GM18951 (cell line): ENCODE results near the gene SLFN12.
"Not testable (repeated sequence)": the region's sequence is repeated elsewhere in the genome, so short reads cannot be mapped to it uniquely, and the experiment has no call there.

Experiments used
- POLR2A ChIP-seq: IDR thresholded peaks from 4 replicates; pipeline ENCODE4 v1.6.1; 2011; ENCODE audit warnings: mild to moderate bottlenecking; ENCODE audit not compliant: insufficient read length, insufficient read depth; ENCODE audit errors: extremely low read depth
- in situ Hi-C: fragments of 300-500 bp; cut with MboI; formaldehyde crosslinking; loops from one replicate; pipeline ENCODE4 v1.12.0; 2022; ENCODE audit warnings: low sequenced_read_pairs, mixed read lengths, inconsistent platforms; ENCODE audit not compliant: unreplicated experiment

The SLFN12 gene

GRCh38 chr17:35438433-35438832, 6.1 kb upstream of the SLFN12 start:
- in situ Hi-C loops = no loop called here
- no peak for TF ChIP-seq POLR2A

- in situ Hi-C loops = no loop called here
- no peak for TF ChIP-seq POLR2A
These were observed 985 bp upstream of the SLFN12 start for GRCh38 chr17:35433075-35433894.

DNA sequence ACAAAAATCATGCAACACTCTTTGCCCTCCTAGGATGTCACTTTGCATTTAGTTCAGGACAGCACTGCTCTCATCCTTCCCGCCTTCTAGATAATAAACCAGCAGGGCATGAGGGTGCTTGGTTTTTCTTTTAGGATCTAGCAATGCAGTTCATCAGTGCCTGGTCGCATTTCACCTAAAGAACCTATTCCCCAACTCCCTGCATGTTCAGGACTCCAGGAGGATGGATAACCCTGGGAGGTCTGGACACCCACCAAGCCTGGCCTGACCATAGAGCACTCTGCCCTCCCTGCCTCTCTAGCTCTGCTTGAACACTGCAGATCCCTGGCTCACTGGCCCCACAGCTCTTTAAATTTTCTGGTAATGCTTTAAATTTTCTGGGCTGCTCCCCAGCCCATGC, 2.6 kb downstream of the SLFN12 start:
- no peak for TF ChIP-seq POLR2A
- in situ Hi-C loops = no loop called here

DNA sequence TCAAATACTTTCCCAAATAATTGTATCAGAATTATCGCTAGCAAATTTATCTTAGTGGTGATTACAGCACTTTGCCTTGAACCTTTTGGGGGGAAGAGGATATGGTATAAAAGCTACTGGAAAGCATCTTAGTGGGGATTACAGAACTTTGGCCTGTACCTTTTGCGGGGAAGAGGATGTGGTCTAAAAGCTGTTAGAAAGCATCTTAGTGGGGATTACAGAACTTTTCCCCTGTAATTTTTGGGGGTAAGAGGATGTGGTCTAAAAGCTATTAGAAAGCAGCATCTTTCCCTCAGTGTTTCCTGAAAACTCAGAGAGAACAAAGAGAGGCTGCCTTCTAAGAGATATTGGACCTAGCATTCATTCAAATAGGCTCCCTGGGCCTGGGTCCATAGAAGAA, 4.1 kb downstream of the SLFN12 start:
- in situ Hi-C loops = no loop called here

GRCh38 chr17:35423761-35424160, 8.5 kb downstream of the SLFN12 start:
- no peak for TF ChIP-seq POLR2A
- in situ Hi-C loops = no loop called here

More for the DNA sequence above, 4.1 kb downstream of the SLFN12 start:
- TF ChIP-seq POLR2A = no peak

DNA sequence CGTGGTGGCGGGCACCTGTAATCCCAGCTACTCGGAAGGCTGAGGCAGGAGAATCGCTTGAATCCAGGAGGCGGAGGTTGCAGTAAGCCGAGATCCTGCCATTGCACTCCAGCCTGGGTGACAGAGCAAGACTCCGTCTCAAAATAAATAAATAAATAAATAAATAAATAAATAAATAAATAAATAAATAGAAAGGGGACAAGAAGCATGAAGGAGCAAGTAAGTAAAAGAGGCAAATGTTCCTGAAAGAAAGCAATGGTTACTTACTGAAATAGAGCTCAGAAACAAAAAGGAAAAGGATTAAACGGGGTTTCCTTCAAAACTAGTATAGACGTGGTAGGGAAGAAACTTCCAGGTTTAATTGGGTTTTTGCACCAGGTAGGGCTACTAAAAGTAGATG, 11.2 kb downstream of the SLFN12 start:
- in situ Hi-C loops = not testable (repeated sequence)

DNA sequence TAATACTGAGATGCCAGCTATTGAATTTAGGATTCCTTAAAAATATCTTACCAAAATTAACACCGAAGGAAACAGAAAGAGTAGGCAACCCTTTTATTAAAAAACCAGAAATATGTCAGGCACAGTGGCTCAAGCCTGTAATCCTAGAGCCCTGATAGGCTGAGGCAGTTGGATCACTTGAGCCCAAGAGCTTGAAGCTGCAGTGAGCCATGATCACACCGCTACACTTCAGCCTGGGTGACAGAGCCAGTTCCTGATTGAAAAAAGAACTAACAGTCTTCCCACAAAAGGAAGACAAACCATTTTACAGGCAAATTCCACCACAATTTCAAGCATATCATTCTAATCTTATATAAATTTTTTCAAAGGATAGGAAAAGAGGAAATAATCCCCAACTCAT, 15.6 kb downstream of the SLFN12 start:
- in situ Hi-C loops = no loop called here
- TF ChIP-seq POLR2A = no peak

GRCh38 chr17:35414707-35415106, 17.6 kb downstream of the SLFN12 start:
- in situ Hi-C loops = not testable (repeated sequence)

DNA sequence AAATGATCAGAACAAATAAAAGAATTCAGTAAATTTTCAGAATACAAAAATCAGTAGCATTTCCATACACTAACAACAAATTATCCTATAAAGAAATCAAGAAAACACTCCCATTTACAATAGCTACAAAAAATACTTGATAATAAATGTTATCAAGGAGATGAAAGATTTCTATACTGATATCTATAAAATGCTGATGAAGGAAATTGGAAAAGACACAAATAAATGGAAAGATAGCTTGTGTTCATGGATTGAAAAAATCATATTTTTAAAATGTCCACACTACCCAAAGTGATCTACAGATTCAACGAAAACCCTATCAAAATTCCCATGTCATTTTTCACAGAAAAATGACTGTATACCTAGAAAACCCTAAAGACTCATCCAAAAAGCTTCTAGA, 18.1 kb downstream of the SLFN12 start:
- in situ Hi-C loops = no loop called here

DNA sequence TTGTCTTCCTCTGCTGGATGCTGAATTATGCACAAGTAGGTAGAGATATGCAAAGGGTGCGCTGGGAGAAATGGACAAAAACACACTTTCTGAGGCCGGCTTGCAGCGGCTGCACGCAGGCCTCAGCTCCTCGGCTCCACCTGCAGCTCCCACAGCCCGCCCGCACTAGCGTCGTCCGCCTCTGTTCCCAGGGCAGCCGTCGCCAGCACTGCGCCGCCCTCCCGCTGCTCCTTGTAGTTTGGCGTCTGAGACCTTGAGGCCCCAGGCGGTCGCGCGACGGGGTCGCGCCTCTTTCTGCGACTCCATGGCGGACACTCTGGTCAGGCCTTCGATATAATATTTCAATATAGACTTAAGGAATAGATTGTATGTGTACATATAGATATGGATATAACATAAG, 24.8 kb downstream of the SLFN12 start:
- TF ChIP-seq POLR2A = no peak
- in situ Hi-C loops = no loop called here

More for the DNA sequence above, 18.1 kb downstream of the SLFN12 start:
- TF ChIP-seq POLR2A = no peak

GRCh38 chr17:35406568-35406967, 25.7 kb downstream of the SLFN12 start:
- in situ Hi-C loops = no loop called here
- TF ChIP-seq POLR2A = no peak

- in situ Hi-C loops = no loop called here
- TF ChIP-seq POLR2A = no peak
These were observed 27.9 kb downstream of the SLFN12 start for GRCh38 chr17:35404360-35404759.

DNA sequence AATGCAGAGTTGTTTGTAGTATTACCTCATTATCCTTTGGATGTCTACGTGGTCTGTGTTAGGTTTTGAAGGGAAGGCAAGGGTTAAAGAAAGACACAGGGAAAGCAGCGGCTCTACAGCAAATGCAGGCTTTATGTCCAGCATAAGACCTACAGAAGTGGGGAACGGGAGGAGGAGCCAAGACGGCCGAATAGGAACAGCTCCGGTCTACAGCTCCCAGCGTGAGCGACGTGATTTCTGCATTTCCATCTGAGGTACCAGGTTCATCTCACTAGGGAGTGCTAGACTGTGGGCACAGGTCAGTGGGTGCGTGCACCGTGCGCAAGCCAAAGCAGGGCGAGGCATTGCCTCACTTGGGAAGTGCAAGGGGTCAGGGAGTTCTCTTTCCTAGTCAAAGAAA, 38.5 kb downstream of the SLFN12 start:
- in situ Hi-C loops = not testable (repeated sequence)

DNA sequence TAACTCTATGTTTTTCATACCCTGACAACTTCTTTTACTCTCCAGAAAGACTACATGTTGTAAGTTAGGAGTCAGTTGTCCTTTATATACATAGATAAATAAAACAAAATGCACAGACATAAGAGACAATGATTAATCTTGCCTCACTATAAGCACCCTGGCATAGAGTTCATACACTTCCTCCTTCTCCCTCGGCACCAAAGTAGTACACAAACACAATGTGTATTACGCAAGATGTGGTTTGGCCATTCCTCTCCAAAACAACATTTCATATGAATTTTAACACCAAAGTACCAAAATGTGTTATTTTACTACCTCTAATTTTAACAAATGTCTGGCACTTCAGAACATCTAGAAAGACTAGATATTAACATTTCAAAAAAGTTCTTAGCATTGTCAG, 41.6 kb downstream of the SLFN12 start:
- TF ChIP-seq POLR2A = no peak
- in situ Hi-C loops = no loop called here

DNA sequence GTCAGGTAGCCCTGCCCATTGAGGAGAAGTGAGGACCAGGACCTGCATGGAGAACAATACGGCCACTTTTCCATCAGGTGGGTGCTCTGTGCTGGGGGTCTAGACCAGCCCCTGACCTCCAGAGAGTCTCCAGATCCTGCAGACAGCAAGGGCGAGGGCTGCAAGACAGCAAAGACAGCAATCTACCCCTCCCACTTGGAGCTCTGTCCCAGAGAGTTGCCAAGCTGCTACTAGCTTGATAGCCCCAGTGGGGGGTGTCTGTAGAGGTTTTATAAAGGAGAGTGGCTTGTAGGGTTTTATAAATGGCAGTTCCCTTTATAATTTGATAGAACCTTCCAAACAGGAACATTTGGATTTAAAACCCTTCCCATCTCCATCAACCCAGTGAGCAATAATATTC, 42.1 kb downstream of the SLFN12 start:
- no peak for TF ChIP-seq POLR2A
- in situ Hi-C loops = no loop called here
